GM12864 (cell line): ENCODE data around the gene RAD23B.

ENCODE experiments used
- DNase-seq: peaks from one replicate; pipeline ENCODE4 v3.0.0-alpha.2; 2011; ENCODE audit warnings: low read depth
- H3K4me3 ChIP-seq: 2 replicates; pipeline ENCODE4 v1.5.1; 2011; ENCODE audit warnings: mild to moderate bottlenecking, low read depth, low read length, control low read depth
- CTCF ChIP-seq: IDR thresholded peaks from 2 replicates; pipeline ENCODE4 v1.5.1; 2011; ENCODE audit warnings: low read depth, mild to moderate bottlenecking, moderate library complexity, low read length, control low read depth, inconsistent platforms; ENCODE audit errors: missing control alignments

RAD23B gene

GRCh38 chr9:107316795-107317661 is 33.9 kb downstream of the RAD23B start:
- DNase-seq, result no peak
- no peak for TF ChIP-seq CTCF
- H3K4me3 ChIP-seq, result no peak overlapping the region

GRCh38 chr9:107322643-107323042 is 39.6 kb downstream of the RAD23B start:
- TF ChIP-seq CTCF, result no peak
- no peak for DNase-seq
- H3K4me3 ChIP-seq, result no peak overlapping the region

- TF ChIP-seq CTCF, result no peak
- no peak for DNase-seq
- no peak overlapping the region for H3K4me3 ChIP-seq
These were observed 40.9 kb downstream of the RAD23B start for GRCh38 chr9:107323836-107324585.

GRCh38 chr9:107325842-107326241 is 42.8 kb downstream of the RAD23B start:
- no peak for DNase-seq
- no peak overlapping the region for H3K4me3 ChIP-seq
- no peak for TF ChIP-seq CTCF

GRCh38 chr9:107328510-107328909 is 45.4 kb downstream of the RAD23B start:
- TF ChIP-seq CTCF, result no peak
- H3K4me3 ChIP-seq, result no peak overlapping the region
- DNase-seq, result no peak

- DNase-seq, result no peak
- H3K4me3 ChIP-seq, result no peak overlapping the region
- no peak for TF ChIP-seq CTCF
These were observed 47.3 kb downstream of the RAD23B start for GRCh38 chr9:107330420-107330819.
